ENCODE measurements around the gene FHIT. TPM values are rescaled to one million over a fixed set of nuclear protein-coding genes. Genes with fewer than 3 reads are reported as not detected.

FHIT gene
- total RNA-seq, 2 experiments from 2014 or later = 86.0 to 90.6 TPM

- H3K4me3 Mint-ChIP-seq = no peak overlapping the region
- no peak overlapping the region for H3K27ac Mint-ChIP-seq
- Histone ChIP-seq H3K4me3 (ENCODE audit: low read length) (no peak overlapping the region), H3K9me3 (ENCODE audit: control insufficient read depth in 1 of 2, insufficient read depth in 1 of 2, low read length in 2 of 2) (no peaks in the 10 kb centered on the region), H3K27me3 (ENCODE audit: control insufficient read depth in 1 of 2, insufficient read depth in 2 of 2, low read length in 2 of 2) (no peaks in the 10 kb centered on the region), H3K27ac (ENCODE audit: low read depth in 1 of 2, low read length in 2 of 2) (no peak overlapping the region), H3K36me3 (ENCODE audit: insufficient read depth, low read length) (no peaks in the 10 kb centered on the region), H3K4me1 (ENCODE audit: insufficient read depth, low read length) (no peaks in the 10 kb centered on the region)
- ChIA-PET CTCF (no interaction called here), POLR2A (no interaction called here)
- no peaks in the 10 kb centered on the region for H3K27me3 Mint-ChIP-seq
- H3K36me3 Mint-ChIP-seq (ENCODE audit: low read depth) = no peaks in the 10 kb centered on the region
- no peaks in the 10 kb centered on the region for H3K9me3 Mint-ChIP-seq
- no peak for TF ChIP-seq CTCF (IDR thresholded peaks at IDR 0.05)
- intact Hi-C loops (cut with DNase I, micrococcal nuclease) = no loop called here
- ATAC-seq (ENCODE audit: poor library complexity) (no peak), DNase-seq (no peak)
- no peaks in the 10 kb centered on the region for H3K4me1 Mint-ChIP-seq (ENCODE audit: low read depth)
These were observed 1074.6 kb downstream of the FHIT start for GRCh38 chr3:60176614-60177013.

- no peak overlapping the region for H3K27ac ChIP-seq (ENCODE audit: low read depth in 1 of 2, low read length in 2 of 2)
- no peak for TF ChIP-seq CTCF (IDR thresholded peaks at IDR 0.05)
- no peaks in the 10 kb centered on the region for H3K4me1 ChIP-seq (ENCODE audit: insufficient read depth, low read length)
- no peaks in the 10 kb centered on the region for H3K27me3 ChIP-seq (ENCODE audit: control insufficient read depth in 1 of 2, insufficient read depth in 2 of 2, low read length in 2 of 2)
- ChIA-PET POLR2A (no interaction called here), CTCF (no interaction called here)
- Mint-ChIP-seq H3K27ac (no peak overlapping the region), H3K4me3 (no peak overlapping the region), H3K9me3 (no peaks in the 10 kb centered on the region), H3K27me3 (no peaks in the 10 kb centered on the region), H3K36me3 (ENCODE audit: low read depth) (no peaks in the 10 kb centered on the region), H3K4me1 (ENCODE audit: low read depth) (no peaks in the 10 kb centered on the region)
- no peaks in the 10 kb centered on the region for H3K9me3 ChIP-seq (ENCODE audit: control insufficient read depth in 1 of 2, insufficient read depth in 1 of 2, low read length in 2 of 2)
- no peak for ATAC-seq (ENCODE audit: poor library complexity)
- H3K4me3 ChIP-seq (ENCODE audit: low read length) = no peak overlapping the region
- no peak for DNase-seq
- H3K36me3 ChIP-seq (ENCODE audit: insufficient read depth, low read length) = no peaks in the 10 kb centered on the region
- intact Hi-C loops (cut with DNase I, micrococcal nuclease) = no loop called here
These were observed 1075.6 kb downstream of the FHIT start for GRCh38 chr3:60175680-60176079.

GRCh38 chr3:60169755-60170154 is 1081.5 kb downstream of the FHIT start:
- H3K4me3 ChIP-seq (ENCODE audit: low read length) = no peak overlapping the region
- no peak for TF ChIP-seq CTCF (IDR thresholded peaks at IDR 0.05)
- no peak for DNase-seq
- Mint-ChIP-seq H3K27ac (no peak overlapping the region), H3K36me3 (ENCODE audit: low read depth) (no peaks in the 10 kb centered on the region), H3K4me3 (no peak overlapping the region), H3K27me3 (no peaks in the 10 kb centered on the region), H3K4me1 (ENCODE audit: low read depth) (peaks cover 5% of the 10 kb centered on the region), H3K9me3 (no peaks in the 10 kb centered on the region)
- ChIA-PET CTCF (no interaction called here), POLR2A (no interaction called here)
- H3K27ac ChIP-seq (ENCODE audit: low read depth in 1 of 2, low read length in 2 of 2) = no peak overlapping the region
- no peaks in the 10 kb centered on the region for H3K27me3 ChIP-seq (ENCODE audit: control insufficient read depth in 1 of 2, insufficient read depth in 2 of 2, low read length in 2 of 2)
- no peaks in the 10 kb centered on the region for H3K36me3 ChIP-seq (ENCODE audit: insufficient read depth, low read length)
- no peaks in the 10 kb centered on the region for H3K9me3 ChIP-seq (ENCODE audit: control insufficient read depth in 1 of 2, insufficient read depth in 1 of 2, low read length in 2 of 2)
- intact Hi-C loops (cut with DNase I, micrococcal nuclease) = loop anchor here in 1 of 2 experiments (5.0 kb wide), 1 partner anchor 592 kb away; no protein-coding TSS in a partner anchor
- ATAC-seq (ENCODE audit: poor library complexity) = no peak
- no peaks in the 10 kb centered on the region for H3K4me1 ChIP-seq (ENCODE audit: insufficient read depth, low read length)

Data from CD4-positive, alpha-beta T cell (primary cell).